Measurements from ENCODE around the gene CIC. TPM values are rescaled to one million over a fixed set of nuclear protein-coding genes. Genes with fewer than 3 reads are reported as not detected.

The CIC gene
- total RNA-seq, 1 experiment from 2014 or later: 60.7 TPM

- ChIA-PET POLR2A (ENCODE audit: unreplicated experiment) (interaction anchor here (0.6 to 1.6 kb wide), 2 partner anchors 37 to 83 kb away, joined by 3 to 16 read pairs; no protein-coding TSS in a partner anchor), CTCF (interaction anchor here (0.6 to 0.9 kb wide), 3 partner anchors 52 to 210 kb away, joined by 3 to 16 read pairs (median 3); no protein-coding TSS in a partner anchor)
- Histone ChIP-seq H3K9me2 (ENCODE audit: insufficient read depth) (no peaks in the 10 kb centered on the region), H3K4me2 (peak overlapping the region; percentile 65), H3K9me3 (ENCODE audit: insufficient read depth, low read depth) (no peaks in the 10 kb centered on the region), H3K4me3 (peak overlapping the region; percentile 88), H4K20me1 (ENCODE audit: insufficient read depth) (no peaks in the 10 kb centered on the region; the same call in 1 of the 2 replicates), H3K27ac (peak overlapping the region; percentile 35), H3K36me3 (ENCODE audit: low read depth) (no peaks in the 10 kb centered on the region), H3F3A (ENCODE audit: insufficient read depth, low read depth) (peaks cover 19% of the 10 kb centered on the region), H3K4me1 (replicated peaks; ENCODE audit: insufficient read depth) (peaks cover 17% of the 10 kb centered on the region), H2AFZ (peak overlapping the region; percentile 78), H3K79me2 (ENCODE audit: low read depth) (peaks cover 35% of the 10 kb centered on the region), H3K27me3 (ENCODE audit: insufficient read depth, low read depth) (no peaks in the 10 kb centered on the region)
- intact Hi-C loops (cut with micrococcal nuclease; ENCODE audit: unreplicated experiment): loop anchor here (1.0 to 5.0 kb wide), 4 partner anchors 9 to 188 kb away; no protein-coding TSS in a partner anchor
- TF ChIP-seq CTCF (conservative IDR thresholded peaks at IDR 0.05) (peak; percentile 66), EZH2 (IDR thresholded peaks at IDR 0.05; ENCODE audit: low read depth) (no peak)
- no TSS peak for BruUV-seq (replicated peaks)
- peak; percentile 88 to 91 for DNase-seq
Observed at GRCh38 chr19:42244347-42245220, 24.5 kb upstream of the CIC start.

DNA sequence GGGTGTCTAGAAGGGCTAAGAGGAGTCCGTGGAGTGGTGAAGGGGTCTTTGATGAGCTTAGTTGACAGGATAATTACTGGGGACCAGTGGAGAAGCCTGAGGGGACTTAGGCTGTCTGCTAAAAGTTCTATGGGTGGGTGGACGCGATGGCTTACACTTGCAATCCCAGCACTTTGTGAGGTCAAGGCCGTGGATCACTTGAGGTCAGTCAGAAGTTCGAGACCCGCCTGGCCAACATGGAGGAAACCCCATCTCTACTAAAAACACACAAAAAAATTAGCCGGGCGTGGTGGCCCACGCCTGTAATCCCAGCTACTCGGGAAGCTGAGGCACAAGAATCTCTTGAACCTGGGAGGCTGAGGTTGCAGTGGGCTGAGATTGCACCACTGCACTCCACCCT is 23.8 kb upstream of the CIC start:
- CTCF ChIA-PET: interaction anchor here (0.6 kb wide), 1 partner anchor 36 kb away, joined by 5 read pairs; no protein-coding TSS in a partner anchor
- peaks cover 6% of the 10 kb centered on the region; the same call in 1 of the 2 replicates for H4K20me1 ChIP-seq (ENCODE audit: insufficient read depth)
- TF ChIP-seq EZH2 (IDR thresholded peaks at IDR 0.05; ENCODE audit: low read depth): no peak
- no peaks in the 10 kb centered on the region for H3K9me2 ChIP-seq (ENCODE audit: insufficient read depth)
- BruUV-seq (replicated peaks): no TSS peak
- H3K4me1 ChIP-seq (replicated peaks; ENCODE audit: insufficient read depth): peaks cover 17% of the 10 kb centered on the region
- H3K36me3 ChIP-seq (ENCODE audit: low read depth): no peaks in the 10 kb centered on the region
- POLR2A ChIA-PET (ENCODE audit: unreplicated experiment): interaction anchor here (0.6 kb wide), 1 partner anchor 82 kb away, joined by 3 read pairs; no protein-coding TSS in a partner anchor
- no peaks in the 10 kb centered on the region for H3K9me3 ChIP-seq (ENCODE audit: insufficient read depth, low read depth)
- H3K4me2 ChIP-seq: peak overlapping the region; percentile 65
- DNase-seq: no peak
- H3K27me3 ChIP-seq (ENCODE audit: insufficient read depth, low read depth): no peaks in the 10 kb centered on the region
- peaks cover 28% of the 10 kb centered on the region for H3K79me2 ChIP-seq (ENCODE audit: low read depth)
- H3F3A ChIP-seq (ENCODE audit: insufficient read depth, low read depth): peaks cover 23% of the 10 kb centered on the region
- no peak overlapping the region for H3K27ac ChIP-seq
- peak overlapping the region; percentile 88; the same call in 1 of the 2 replicates for H3K4me3 ChIP-seq
- intact Hi-C loops (cut with micrococcal nuclease; ENCODE audit: unreplicated experiment): no loop called here
- no peak overlapping the region for H2AFZ ChIP-seq

GRCh38 chr19:42246143-42246921 is 22.7 kb upstream of the CIC start:
- Histone ChIP-seq H3K27ac (no peak overlapping the region; the same call in 1 of the 2 replicates), H3K4me3 (no peak overlapping the region), H3K9me3 (ENCODE audit: insufficient read depth, low read depth) (no peaks in the 10 kb centered on the region), H2AFZ (no peak overlapping the region), H3K4me2 (no peak overlapping the region), H3K36me3 (ENCODE audit: low read depth) (no peaks in the 10 kb centered on the region), H3K4me1 (replicated peaks; ENCODE audit: insufficient read depth) (peaks cover 9% of the 10 kb centered on the region), H3F3A (ENCODE audit: insufficient read depth, low read depth) (peaks cover 23% of the 10 kb centered on the region), H3K9me2 (ENCODE audit: insufficient read depth) (no peaks in the 10 kb centered on the region), H3K79me2 (ENCODE audit: low read depth) (peaks cover 21% of the 10 kb centered on the region), H4K20me1 (ENCODE audit: insufficient read depth) (peaks cover 14% of the 10 kb centered on the region; the same call in 1 of the 2 replicates), H3K27me3 (ENCODE audit: insufficient read depth, low read depth) (no peaks in the 10 kb centered on the region)
- DNase-seq: peak in 1 of 2 experiments; percentile 31
- BruUV-seq (replicated peaks): no TSS peak
- intact Hi-C loops (cut with micrococcal nuclease; ENCODE audit: unreplicated experiment): no loop called here
- ChIA-PET POLR2A (ENCODE audit: unreplicated experiment) (interaction anchor here (0.6 to 0.7 kb wide), 2 partner anchors 195 to 1422 kb away, joined by 4 to 6 read pairs; no protein-coding TSS in a partner anchor), CTCF (interaction anchor here (1.9 kb wide), 1 partner anchor 33 kb away, joined by 7 read pairs; no protein-coding TSS in a partner anchor)
- TF ChIP-seq CTCF (conservative IDR thresholded peaks at IDR 0.05): no peak
- TF ChIP-seq EZH2 (IDR thresholded peaks at IDR 0.05; ENCODE audit: low read depth): no peak
